HepG2 (cell line): ENCODE results near the gene CHPF. TPM values are rescaled to one million over a fixed set of nuclear protein-coding genes. Genes with fewer than 3 reads are reported as not detected.

ENCODE experiments used
- HMG20B ChIP-seq: conservative IDR thresholded peaks from 2 replicates; pipeline ENCODE4 v1.6.1; 2016; ENCODE audit warnings: missing genetic modification reagents, missing compliant biosample characterization
- KAT7 ChIP-seq: IDR thresholded peaks from 2 replicates; pipeline ENCODE4 v1.6.1; 2018; ENCODE audit warnings: borderline replicate concordance, missing compliant biosample characterization
- NONO ChIP-seq, 2 experiments: fragments of 450-650 bp in 1 of 2; sonication (generic) in 1 of 2; formaldehyde crosslinking in 1 of 2; IDR thresholded peaks in 1 of 2; conservative IDR thresholded peaks in 1 of 2; 2 replicates each; pipeline versions ENCODE4 v1.6.1 to v1.8.0; 2017 to 2022; ENCODE audit warnings: mild to moderate bottlenecking in 1 of 2, missing genetic modification reagents in 1 of 2, moderate library complexity in 1 of 2
- SRSF9 ChIP-seq: fragments of 200-400 bp; formaldehyde crosslinking; IDR thresholded peaks from 2 replicates; pipeline ENCODE4 v1.6.1; 2018; ENCODE audit warnings: borderline replicate concordance, mild to moderate bottlenecking, low read depth, low read length; ENCODE audit not compliant: insufficient read depth, poor library complexity, severe bottlenecking
- U2AF2 ChIP-seq: fragments of 200-400 bp; formaldehyde crosslinking; IDR thresholded peaks from 2 replicates; pipeline ENCODE4 v1.6.1; 2017; ENCODE audit warnings: low read depth, mild to moderate bottlenecking, low read length
- ZBTB37 ChIP-seq: sonication (generic); formaldehyde crosslinking; IDR thresholded peaks from 2 replicates; pipeline ENCODE4 v1.4.0; 2020; ENCODE audit warnings: mild to moderate bottlenecking, missing genetic modification reagents
- ZFYVE20 ChIP-seq: sonication (generic); formaldehyde crosslinking; IDR thresholded peaks from 2 replicates; pipeline ENCODE4 v1.8.0; 2023; ENCODE audit warnings: low read depth, mild to moderate bottlenecking, moderate library complexity, missing genetic modification reagents, borderline replicate concordance
- ZMYM4 ChIP-seq: sonication (generic); formaldehyde crosslinking; IDR thresholded peaks from 2 replicates; pipeline ENCODE4 v1.8.1; 2023; ENCODE audit warnings: mild to moderate bottlenecking, missing genetic modification reagents
- ZNF232 ChIP-seq: sonication (generic); formaldehyde crosslinking; IDR thresholded peaks from 2 replicates; pipeline ENCODE4 v1.4.0; 2020; ENCODE audit warnings: missing genetic modification reagents, borderline replicate concordance
- ZNF280D ChIP-seq: sonication (generic); formaldehyde crosslinking; IDR thresholded peaks from 2 replicates; pipeline ENCODE4 v1.5.1; 2020; ENCODE audit warnings: mild to moderate bottlenecking, missing genetic modification reagents
- ZNF576 ChIP-seq: sonication (generic); formaldehyde crosslinking; IDR thresholded peaks from 2 replicates; pipeline ENCODE4 v1.4.0; 2020; ENCODE audit warnings: mild to moderate bottlenecking, missing genetic modification reagents
- polyA plus RNA-seq, 8 experiments: library from polyadenylated mRNA; depleted of rRNA in 3 of 8; stranded (reverse) in 7 of 8; unstranded in 1 of 8; fragments of >200 nt; fragmentation: Illumina TruSeq in 4 of 8; extraction: Trizol in 4 of 8; gene quantifications; 2 replicates each; pipeline versions ENCODE4 v1.2.1 to v1.2.3, GENCODE V29; 2011 to 2016; ENCODE audit warnings: low read depth in 4 of 8, missing spikeins in 1 of 8, mixed read lengths in 1 of 8; ENCODE audit not compliant: insufficient read depth in 1 of 8
- total RNA-seq, 5 experiments: library from RNA; depleted of rRNA; stranded (reverse); fragments of >200 nt; fragmentation: Illumina TruSeq; extraction: Trizol; gene quantifications; 2 replicates each; pipeline ENCODE4 v1.2.3, GENCODE V29; 2016; ENCODE audit warnings: low read depth in 1 of 5
- TF ChIP-seq, protein P1 (sequence below): sonication (generic); formaldehyde crosslinking; IDR thresholded peaks from 2 replicates; pipeline ENCODE4 v1.5.1; 2020; ENCODE audit warnings: missing genetic modification reagents, mild to moderate bottlenecking, borderline replicate concordance
- TF ChIP-seq, protein P2 (sequence below): conservative IDR thresholded peaks from 2 replicates; pipeline ENCODE4 v1.6.1; 2018; ENCODE audit warnings: missing genetic modification reagents
- TF ChIP-seq, protein P3 (sequence below): sonication (generic); formaldehyde crosslinking; conservative IDR thresholded peaks from 2 replicates; pipeline ENCODE4 v1.4.0; 2020; ENCODE audit warnings: mild to moderate bottlenecking, missing genetic modification reagents, moderate library complexity

The CHPF gene
- total and polyA plus RNA-seq, 2 of the 13 experiments (the other 11 are each of a cell fraction or from before 2014, with no cell fraction given), result 79.6 to 111 TPM

- TF ChIP-seq ZNF232 (CRISPR knock-in tag) (no peak), SRSF9 (no peak), HMG20B (CRISPR knock-in tag) (no peak), ZNF280D (peak; percentile 66; the same call in 1 of the 2 replicates), ZBTB37 (CRISPR knock-in tag) (no peak), ZNF576 (CRISPR knock-in tag) (0 out of 2 replicates have a peak, but pooled peaks have one; percentile 12), ZFYVE20 (CRISPR knock-in tag) (no peak), ZMYM4 (CRISPR knock-in tag) (no peak), KAT7 (CRISPR knock-in tag) (no peak), U2AF2 (no peak), NONO (IDR thresholded peaks at IDR 0.05) (no peak), NONO (CRISPR knock-in tag; conservative IDR thresholded peaks at IDR 0.05) (peak; percentile 88)
- TF ChIP-seq, protein P1, sequence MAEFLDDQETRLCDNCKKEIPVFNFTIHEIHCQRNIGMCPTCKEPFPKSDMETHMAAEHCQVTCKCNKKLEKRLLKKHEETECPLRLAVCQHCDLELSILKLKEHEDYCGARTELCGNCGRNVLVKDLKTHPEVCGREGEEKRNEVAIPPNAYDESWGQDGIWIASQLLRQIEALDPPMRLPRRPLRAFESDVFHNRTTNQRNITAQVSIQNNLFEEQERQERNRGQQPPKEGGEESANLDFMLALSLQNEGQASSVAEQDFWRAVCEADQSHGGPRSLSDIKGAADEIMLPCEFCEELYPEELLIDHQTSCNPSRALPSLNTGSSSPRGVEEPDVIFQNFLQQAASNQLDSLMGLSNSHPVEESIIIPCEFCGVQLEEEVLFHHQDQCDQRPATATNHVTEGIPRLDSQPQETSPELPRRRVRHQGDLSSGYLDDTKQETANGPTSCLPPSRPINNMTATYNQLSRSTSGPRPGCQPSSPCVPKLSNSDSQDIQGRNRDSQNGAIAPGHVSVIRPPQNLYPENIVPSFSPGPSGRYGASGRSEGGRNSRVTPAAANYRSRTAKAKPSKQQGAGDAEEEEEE (CRISPR knock-in tag), result no peak
- TF ChIP-seq, protein P2, sequence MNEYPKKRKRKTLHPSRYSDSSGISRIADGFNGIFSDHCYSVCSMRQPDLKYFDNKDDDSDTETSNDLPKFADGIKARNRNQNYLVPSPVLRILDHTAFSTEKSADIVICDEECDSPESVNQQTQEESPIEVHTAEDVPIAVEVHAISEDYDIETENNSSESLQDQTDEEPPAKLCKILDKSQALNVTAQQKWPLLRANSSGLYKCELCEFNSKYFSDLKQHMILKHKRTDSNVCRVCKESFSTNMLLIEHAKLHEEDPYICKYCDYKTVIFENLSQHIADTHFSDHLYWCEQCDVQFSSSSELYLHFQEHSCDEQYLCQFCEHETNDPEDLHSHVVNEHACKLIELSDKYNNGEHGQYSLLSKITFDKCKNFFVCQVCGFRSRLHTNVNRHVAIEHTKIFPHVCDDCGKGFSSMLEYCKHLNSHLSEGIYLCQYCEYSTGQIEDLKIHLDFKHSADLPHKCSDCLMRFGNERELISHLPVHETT (CRISPR knock-in tag), result no peak
- TF ChIP-seq, protein P3, sequence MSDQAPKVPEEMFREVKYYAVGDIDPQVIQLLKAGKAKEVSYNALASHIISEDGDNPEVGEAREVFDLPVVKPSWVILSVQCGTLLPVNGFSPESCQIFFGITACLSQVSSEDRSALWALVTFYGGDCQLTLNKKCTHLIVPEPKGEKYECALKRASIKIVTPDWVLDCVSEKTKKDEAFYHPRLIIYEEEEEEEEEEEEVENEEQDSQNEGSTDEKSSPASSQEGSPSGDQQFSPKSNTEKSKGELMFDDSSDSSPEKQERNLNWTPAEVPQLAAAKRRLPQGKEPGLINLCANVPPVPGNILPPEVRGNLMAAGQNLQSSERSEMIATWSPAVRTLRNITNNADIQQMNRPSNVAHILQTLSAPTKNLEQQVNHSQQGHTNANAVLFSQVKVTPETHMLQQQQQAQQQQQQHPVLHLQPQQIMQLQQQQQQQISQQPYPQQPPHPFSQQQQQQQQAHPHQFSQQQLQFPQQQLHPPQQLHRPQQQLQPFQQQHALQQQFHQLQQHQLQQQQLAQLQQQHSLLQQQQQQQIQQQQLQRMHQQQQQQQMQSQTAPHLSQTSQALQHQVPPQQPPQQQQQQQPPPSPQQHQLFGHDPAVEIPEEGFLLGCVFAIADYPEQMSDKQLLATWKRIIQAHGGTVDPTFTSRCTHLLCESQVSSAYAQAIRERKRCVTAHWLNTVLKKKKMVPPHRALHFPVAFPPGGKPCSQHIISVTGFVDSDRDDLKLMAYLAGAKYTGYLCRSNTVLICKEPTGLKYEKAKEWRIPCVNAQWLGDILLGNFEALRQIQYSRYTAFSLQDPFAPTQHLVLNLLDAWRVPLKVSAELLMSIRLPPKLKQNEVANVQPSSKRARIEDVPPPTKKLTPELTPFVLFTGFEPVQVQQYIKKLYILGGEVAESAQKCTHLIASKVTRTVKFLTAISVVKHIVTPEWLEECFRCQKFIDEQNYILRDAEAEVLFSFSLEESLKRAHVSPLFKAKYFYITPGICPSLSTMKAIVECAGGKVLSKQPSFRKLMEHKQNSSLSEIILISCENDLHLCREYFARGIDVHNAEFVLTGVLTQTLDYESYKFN (CRISPR knock-in tag), result 0 out of 2 replicates have a peak, but pooled peaks have one; percentile 8
These were observed 8.1 kb upstream of the CHPF start (continued) for GRCh38 chr2:219551441-219552381.
